Measurements from ENCODE around the gene DPP6.

DPP6 gene

GRCh38 chr7:154844955-154845354 is 792.8 kb downstream of the DPP6 start:
- no peak for DNase-seq

- DNase-seq, result no peak
Measured at GRCh38 chr7:154848464-154848863, 796.3 kb downstream of the DPP6 start.

- DNase-seq, result no peak
Measured at GRCh38 chr7:154852205-154852604, 800.0 kb downstream of the DPP6 start.

DNA sequence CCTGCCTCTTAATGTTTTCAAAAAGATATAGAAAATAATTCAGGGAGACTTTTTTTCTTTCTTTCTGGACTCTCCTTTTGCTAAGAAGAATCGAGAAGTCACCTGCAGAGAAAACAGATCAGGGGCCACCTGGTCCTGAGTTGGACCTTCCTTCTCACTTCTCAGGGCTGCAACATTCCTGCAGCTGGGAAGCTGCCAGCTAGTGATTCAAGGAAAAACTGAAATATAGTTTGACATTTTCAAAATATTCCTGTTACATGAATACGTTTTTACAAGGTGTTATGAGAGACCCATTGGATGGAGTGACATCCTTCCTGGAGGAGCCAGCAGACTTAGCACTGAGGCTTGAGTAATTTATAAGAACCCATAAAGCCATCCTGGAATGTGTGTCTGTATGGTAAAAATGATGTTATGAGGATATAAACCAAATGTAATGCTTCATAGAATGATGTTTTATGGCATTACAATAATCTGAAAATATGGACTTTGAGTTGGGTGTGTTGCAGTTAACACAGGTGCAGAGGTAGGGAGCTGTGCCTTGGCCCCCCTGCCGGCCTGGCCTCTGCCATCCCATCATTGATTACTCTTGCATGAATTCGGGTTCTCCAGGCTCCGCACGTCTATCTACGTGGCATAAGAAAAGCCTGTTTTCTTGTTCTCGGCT is 801.0 kb downstream of the DPP6 start:
- no peak for DNase-seq

DNA sequence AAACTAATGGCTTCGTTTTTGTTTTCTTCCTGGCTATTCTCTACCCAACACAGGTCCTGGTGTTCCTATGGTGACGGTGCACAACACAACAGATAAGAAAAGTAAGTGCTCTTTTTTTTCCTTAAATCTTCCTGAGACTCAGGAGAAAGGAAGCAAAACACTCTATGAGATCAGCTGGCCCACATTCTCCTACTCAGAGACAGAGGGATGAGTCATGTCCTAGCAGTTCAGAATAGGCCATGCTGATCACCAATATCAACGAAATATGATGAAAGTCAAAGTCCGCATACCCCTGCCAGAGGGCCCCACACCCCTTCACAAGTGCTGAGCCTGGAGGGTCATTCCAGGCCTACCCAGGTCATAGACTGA is 801.5 kb downstream of the DPP6 start:
- DNase-seq, result no peak

GRCh38 chr7:154854836-154855235 is 802.6 kb downstream of the DPP6 start:
- no peak for DNase-seq

DNA sequence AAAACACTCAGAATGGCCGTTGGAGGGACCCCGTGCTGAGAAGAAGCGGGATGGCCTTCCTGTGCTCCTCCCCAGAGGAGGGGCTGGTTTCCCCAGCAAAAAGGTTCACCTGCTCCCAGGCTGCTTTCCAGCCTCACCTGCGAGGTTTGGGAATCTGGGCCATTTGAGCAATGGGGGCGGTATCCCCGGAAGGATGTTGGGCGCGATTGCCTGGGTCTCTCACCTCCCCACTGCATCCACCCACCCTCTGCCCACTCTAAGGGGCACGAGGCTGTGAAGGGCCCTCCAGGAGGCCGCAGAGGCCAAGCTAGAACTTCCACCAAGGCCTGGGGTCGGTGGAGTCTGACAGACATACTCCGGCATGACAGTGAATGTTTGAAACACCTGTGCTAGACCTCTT is 803.2 kb downstream of the DPP6 start:
- DNase-seq, result no peak

GRCh38 chr7:154856733-154857132 is 804.5 kb downstream of the DPP6 start:
- no peak for DNase-seq

DNA sequence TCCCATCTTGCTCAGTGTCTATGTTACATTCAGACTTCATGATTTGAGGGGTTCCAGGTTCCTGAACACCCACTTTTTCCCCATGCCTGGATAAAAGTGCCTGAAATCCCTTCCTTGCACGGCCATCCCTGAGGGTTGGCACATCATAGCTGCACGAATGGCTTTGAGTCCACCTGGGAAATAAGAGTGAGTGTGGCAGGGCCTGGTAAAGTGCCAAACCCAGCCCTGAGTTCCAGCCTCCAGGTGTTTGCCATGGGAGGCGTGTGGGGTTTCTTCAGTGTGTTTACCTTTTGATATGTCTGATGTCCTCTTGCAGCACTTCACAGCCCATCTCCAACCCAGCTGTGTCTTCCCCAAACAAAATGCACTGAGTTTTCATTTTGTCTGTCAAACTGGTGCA is 805.0 kb downstream of the DPP6 start:
- no peak for DNase-seq

- DNase-seq, result no peak
Measured at GRCh38 chr7:154857728-154858681, 805.8 kb downstream of the DPP6 start.

GRCh38 chr7:154858836-154859537 is 806.8 kb downstream of the DPP6 start:
- DNase-seq, result no peak

- DNase-seq, result no peak
Measured at GRCh38 chr7:154859747-154860620, 807.8 kb downstream of the DPP6 start.

DNA sequence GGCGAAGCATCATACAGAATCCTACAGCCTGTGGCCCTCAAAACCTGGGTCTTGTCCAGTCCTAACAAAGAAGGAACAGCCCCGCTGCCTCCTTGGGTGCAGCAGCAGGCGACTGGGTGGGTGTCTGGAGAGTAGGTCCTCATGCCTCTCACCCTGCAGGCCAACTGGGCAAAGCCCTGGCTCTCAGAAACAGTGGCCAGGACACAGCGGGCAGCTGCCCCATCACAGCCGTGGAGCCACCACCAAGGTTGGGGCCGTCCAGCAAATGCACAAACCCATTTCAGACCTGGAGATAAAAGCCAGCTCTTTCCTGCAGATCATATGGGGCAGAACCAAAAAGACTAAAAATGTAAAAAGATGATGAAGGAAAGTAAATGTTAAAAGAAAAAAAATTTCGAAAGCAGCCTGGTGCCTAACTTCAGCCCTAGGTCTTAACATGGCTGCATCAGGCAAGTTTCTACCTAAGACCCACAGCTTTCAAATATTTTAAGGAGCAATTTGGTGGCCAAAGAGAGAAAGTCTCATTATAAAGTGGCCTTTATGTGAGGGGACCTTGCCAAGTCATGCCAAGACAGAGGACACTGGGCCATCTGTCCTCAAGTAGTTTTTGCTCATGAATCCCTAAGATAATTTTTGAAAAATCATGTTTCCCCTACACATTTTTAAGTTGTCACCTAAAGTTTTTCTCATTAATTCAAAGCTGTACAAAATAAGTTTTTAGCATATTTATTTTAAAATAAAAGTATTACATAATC is 808.6 kb downstream of the DPP6 start:
- no peak for DNase-seq

GRCh38 chr7:154861589-154861988 is 809.4 kb downstream of the DPP6 start:
- no peak for DNase-seq

GRCh38 chr7:154862153-154862791 is 810.1 kb downstream of the DPP6 start:
- no peak for DNase-seq

DNA sequence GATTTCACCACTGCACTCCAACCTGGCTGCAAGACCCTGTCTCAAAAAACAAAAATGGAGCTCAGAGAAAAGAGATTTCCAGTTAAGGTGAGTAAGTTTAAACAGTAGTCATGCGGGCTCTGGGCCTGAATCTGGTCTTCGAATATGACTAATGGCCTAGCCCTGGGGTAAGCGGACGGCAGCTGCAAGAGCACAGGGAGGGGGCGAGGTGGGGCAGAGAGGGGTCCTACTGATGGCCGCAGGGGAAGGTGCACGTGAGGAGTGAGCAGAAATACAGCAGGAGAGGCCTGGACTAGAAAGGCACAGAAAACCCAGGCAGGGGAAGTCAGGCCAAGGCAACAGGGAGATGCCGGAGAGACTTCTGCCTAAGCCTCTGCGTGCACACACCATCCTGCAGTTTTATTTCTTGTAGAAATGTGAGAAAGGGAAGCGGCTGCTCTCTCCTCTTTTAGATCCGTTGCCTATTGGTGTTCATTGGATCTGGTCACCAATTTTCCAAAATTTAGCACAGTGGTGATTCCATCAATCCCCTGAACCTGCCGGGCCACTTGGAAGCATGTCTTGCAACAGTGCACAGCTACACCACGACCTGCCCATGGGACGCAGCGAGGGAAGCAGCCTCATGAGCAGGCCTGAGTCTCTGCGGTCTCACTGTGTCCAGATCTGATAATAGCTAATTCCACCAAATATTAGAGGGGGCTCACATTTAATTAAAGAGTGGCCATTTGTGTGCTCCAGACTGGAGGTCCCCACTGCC is 811.7 kb downstream of the DPP6 start:
- no peak for DNase-seq

GRCh38 chr7:154864523-154864891 is 812.3 kb downstream of the DPP6 start:
- DNase-seq, result no peak

DNA sequence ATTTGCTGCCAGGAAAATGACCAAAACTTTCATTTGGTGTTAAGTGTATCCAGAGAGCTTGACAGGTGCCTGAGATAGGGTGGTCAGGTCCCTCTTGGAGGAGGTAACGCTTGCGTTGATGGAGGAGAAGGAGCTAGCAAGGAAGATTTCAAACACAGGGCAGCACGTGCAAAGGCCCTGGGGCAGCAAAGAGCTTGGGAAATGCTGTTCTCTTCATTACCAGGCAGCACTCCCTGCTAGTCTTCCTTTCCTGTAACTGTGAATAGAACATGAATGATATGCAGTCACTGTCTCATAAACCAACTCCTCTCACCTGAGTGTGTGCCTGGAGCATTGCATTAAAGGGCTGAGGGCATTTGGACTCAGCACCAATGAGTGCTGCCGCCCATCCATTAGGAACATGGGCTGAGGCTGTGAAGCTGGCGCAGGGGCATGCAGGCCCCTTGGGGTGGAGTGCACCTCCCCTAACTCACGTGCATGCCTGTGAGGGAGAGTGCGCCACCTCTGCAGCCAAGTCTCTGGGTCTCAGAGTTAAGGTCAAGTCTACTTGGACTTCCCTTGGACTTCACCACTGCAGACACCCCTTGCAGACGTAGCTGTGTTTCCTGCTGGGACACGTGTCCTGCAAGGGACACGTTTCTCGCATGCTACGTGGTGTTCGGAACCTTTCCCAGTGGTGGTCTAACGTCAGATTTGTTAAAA is 813.9 kb downstream of the DPP6 start:
- DNase-seq, result no peak

- DNase-seq, result peak in 1 of 2 donors; percentile 0
Measured at GRCh38 chr7:154867068-154867467, 814.9 kb downstream of the DPP6 start.

DNA sequence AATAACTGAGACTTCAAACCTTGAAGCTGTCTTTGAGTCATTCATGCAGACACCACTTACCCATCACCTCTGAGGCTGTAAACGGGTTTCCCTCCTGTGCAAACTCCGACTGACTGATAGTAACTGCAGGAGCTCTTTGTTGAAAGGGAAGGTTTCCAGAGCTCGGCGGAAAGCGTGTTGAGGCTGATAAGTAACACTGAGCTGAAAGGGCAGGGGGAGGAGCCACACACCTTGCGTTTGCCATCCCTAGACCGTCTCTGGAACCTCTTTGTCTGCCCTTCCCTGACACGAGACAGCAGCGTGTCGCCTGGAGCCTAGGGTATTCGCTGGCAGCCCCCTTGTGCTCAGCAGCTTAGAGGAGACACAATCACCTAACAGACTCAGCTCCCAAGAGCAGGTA is 816.7 kb downstream of the DPP6 start:
- no peak for DNase-seq
